NCI-H146 treated with DMSO at 0.1 percent for 48 hours (cell line): Measurements from ENCODE around the gene ZNF710.
"Not testable (repeated sequence)": the region's sequence is repeated elsewhere in the genome, so short reads cannot be mapped to it uniquely, and the experiment has no call there.

Experiments
- DNase-seq: peaks from one replicate; lab custom pipeline; 2025; ENCODE audit not compliant: unreplicated experiment; lab: John Stamatoyannopoulos, UW

The ZNF710 gene

DNA sequence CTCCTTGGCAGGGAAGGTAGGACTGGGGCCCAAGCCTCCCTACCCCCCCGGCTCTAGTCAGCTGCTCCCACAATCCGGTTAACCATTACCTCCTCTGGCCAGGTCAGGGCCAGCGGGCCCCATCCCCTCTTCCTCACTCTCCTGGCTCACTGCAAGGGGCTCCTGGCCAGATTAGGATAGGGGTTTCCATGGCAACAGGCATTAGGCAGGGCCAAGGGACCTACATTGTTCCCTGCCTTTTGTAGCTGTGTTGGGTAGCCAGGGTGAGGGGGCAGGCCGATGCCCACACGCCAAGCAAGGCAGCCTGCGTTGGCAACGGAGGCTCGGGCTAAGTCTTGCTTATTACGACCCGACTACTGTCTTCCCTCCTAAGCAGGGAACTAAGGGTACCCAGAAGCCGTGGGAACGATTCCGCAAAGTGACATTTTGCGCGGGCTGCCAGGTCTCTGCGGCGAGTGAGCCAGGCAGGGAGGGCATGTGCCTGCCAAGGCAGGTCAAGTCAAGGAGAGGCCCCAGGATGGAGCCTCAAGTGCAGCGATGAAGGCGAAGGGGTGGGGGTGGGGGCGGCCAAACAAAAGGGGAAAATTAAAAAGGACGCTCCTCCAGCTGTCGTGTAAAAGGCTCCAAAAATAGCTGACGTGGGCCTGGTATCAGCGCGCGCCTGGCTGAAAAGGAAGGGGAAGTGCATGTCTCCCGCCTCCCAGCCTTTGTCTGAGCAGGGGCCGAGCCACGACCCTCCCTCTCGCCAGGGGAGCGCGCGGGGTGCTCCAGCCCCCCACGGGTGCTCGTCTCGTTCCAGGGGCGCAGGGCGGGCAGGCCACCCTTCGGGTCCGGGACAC lies 100.2 kb downstream of the ZNF710 start:
- DNase-seq: peak; percentile 19

DNA sequence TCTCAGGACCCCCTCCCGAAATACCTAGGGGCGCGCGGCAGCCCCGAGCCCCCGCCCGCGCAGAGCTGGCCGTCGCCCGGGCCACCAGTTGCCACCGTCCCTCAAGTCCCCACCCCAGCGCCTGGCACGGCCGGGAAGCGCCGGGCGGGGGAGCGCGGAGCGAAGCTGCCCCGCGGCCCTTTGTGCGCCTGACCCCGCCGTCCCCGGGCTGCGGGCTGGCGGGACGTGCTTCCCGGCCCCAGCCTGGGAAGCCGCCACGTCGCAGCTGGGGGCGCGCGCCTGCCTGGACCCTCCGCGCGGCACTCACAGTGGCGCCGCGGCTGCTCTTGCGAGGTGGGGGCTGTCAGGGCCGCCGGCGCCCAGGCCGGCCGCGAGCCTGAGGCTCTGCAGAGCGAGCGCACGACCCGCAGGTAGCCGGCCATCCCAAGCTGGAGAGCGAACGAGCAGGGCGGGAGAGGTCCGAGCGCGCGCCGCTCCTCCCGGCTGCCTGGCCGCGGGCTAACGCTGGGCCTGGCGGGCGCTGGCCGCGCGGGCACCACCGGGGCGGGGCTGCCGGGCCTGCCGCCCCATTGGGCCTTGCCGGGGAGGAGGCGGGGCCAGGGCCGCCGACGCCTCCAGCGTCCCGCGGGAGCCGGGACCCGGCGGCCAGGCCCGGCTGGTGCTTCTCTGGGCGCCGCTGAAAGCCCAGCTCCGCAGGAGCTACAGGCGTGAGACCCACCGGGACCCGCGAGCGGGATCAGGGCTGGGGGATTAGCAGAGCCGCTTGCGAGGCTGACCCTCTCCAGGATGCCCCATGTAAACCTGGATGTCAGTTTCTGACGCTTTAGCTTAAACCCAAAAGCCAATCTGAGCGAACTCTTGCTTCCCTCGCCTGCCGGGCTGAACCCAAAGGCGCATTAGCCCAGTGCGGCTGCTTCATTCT lies 101.1 kb downstream of the ZNF710 start, which contains the start of gene IDH2:
Gene IDH2, minus strand, starts transcription at position 500 of the 922 bp plus-strand sequence. Its CDS starts 78 bp downstream, at position 422.
- DNase-seq: peak; percentile 54

DNA sequence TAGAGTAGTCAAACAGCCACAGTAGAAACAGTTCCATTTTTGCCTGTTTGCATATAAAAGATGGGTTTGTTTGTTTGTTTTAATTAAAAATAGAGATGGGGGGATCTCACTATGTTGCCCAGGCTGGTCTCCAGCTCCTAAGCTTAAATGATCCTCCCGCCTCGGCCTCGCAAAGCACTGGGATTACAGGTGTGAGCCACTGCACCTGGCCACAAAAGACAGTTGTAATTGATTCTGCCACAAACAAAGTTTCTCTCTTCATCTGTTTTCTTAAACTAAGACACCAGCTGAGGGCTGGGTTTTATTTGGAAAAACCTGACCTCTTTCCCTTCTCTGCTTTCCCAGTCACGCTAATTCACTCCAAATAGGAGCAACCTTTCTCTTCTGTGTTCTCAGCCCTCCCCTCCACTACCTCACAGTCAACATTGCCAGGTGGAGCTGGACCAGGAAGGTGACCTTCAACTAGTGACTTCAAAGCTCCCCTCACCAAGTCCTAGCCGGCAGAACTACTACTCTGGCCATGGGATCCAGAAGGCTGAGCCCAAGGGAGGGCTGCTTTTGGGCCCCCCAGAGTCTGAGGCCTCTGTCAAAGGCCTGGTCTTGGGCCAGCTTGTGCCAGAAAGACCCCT lies 102.7 kb downstream of the ZNF710 start:
- DNase-seq: peak; percentile 26

DNA sequence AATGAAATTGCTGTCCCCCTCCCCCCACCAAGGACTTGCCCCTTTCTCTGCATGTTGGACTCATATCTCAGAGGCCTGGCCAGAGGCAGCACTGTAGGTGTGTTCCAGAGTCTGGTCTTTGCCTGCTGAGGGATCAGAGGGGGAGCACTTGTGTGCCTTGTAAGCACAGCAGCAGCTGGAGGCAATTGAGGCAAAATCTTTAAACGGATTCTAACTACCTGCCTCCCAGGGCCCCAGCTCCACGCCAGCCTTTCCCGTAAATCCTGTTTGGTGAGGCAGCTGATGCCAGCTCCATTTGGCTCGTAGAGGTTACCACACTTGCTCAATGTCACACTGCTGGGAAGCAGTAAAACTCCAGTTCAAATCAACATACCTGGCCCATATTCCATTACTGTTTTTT lies 103.4 kb downstream of the ZNF710 start:
- no peak for DNase-seq

DNA sequence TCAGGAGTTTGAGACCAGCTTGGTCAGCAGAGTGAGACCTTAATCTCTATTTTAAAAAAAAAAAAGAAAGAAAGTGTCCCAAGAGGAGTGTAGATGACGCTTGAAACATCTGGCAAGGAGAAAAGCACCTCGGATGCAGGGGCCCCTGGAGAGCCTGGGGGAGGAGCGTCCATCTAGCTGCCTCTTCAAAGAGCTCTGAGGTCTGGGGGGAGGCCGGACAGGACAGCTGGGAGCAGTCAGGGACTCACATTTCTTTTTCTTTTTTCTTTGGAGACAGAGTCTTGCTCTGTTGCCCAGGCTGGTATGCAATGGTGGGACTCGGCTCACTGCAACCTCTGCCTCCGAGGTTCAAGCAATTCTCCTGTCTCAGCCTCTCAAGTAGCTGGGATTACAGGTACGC lies 104.4 kb downstream of the ZNF710 start:
- no peak for DNase-seq

DNA sequence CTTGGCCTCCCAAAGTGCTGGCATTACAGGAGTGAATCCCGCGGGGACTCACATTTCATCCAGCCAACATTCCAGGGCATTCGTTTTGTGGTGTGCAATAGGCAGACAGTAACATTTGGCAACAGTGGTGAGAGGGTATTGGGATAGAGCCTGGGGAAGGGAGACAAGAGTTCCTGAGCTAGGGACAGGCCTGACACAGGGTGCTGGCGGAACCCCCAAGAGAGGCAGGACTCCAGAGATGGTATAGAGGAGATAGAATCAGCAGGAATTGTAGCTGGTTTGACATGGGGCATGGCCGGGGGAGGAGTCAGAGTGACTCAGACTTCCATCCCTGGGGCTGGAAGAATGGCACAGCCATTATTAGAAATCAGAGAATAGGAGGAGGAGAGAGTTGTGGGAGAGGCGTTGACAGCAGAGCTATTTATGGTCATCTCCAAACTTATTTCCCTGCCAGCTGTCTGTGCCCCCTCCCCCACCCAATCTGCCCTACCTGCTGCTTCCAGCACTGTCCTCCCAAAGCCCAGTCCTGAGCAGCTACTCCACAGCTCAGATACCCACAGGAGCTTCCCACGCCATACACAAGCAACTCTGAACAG lies 105.5 kb downstream of the ZNF710 start:
- peak; percentile 28 for DNase-seq

DNA sequence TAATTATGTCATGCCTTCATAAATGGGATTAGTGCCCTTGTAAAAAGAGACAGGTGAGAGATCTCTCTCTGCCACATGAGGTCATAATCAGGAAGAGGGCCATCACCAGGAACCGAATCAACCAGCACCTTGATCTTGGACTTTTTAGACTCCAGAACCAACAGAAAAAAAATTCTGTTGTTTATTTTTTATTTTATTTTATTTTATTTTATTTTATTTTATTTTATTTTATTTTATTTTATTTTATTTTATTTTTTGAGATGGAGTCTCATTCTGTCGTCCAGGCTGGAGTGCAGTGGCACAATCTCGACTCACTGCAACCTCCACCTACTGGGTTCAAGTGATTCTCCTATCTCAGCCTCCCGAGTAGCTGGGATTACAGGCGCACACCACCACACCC lies 106.9 kb downstream of the ZNF710 start:
- DNase-seq: not testable (repeated sequence)

DNA sequence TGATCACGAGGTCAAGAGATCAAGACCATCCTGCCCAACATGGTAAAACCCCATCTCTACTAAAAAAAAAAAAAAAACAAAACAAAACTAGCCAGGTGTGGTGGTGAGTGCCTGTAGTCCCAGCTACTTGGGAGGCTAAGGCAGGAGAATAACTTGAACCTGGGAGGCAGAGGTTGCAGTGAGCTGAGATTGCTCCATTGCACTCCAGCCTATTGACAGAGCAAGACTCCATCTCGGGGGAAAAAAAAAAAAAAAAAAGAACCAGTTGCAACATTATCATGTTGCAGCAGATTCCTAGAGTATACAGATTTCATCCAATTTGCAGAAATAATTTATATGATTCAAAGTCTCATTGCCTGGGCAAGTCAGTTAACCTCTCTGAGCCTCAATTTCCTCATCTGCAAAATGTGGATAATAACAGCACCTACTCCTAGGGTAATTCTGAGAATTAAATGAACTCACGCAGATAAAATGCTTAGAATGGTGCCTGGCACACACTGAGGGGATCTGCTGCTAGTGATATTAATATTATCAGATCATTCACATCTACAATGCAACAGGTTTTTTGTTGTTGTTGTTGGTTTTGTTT lies 108.1 kb downstream of the ZNF710 start:
- not testable (repeated sequence) for DNase-seq

DNA sequence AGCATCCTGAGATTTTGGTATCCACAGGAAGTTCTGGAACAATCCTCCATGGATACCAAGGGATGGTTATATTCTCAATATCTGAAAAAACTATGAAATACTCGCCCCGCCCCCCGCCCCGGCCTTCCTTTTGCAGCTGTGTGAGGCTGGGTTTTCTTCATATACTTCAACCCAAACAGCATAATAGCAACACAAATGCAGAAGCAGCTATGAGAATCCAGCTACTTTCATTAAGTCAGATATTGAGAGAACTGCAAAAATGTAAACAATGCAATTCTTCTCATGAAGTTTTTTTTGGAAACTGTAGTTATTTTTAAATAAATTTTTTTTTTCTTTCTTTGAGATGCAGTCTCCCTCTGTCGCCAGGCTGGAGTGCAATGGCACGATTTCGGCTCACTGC lies 112.0 kb downstream of the ZNF710 start:
- no peak for DNase-seq

DNA sequence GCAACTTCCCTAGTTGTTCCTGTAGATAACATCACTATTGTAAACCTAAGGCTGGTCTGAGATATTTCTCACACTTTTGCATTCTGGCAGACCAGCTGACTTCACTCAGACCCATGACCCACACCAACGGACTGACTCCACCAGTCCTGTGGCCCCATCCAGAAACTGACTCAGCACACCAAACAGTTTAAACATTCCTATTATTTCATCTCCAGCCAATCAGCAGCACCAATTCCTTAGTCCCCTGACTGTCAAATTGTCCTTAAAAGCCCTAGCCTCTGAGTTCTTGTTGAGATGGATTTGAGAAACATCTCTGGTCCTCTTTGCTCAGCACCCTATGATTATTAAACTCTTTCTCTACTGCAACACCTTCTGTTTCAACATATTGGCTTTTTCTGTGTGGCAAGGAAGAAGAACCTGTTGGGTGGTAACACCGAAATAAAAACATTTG lies 113.4 kb downstream of the ZNF710 start:
- no peak for DNase-seq

DNA sequence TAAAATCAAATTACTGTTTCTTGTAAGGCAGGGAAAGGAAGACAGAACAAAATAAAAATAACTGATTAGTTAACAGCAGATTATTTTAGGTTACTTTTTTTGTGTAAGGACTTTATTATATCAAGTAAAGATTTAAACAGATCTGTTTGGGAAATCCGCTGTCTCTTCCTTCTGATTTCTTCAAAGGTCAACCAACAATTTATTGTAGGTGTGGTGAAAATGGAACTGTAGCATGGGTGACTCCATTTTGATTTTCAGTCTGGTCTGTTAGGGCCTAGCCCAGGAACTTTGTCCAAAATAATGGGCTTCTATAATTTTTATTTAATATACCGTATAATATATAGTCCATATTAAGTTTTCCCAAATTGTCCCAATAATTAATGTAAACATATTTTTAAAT lies 114.7 kb downstream of the ZNF710 start:
- DNase-seq: no peak

DNA sequence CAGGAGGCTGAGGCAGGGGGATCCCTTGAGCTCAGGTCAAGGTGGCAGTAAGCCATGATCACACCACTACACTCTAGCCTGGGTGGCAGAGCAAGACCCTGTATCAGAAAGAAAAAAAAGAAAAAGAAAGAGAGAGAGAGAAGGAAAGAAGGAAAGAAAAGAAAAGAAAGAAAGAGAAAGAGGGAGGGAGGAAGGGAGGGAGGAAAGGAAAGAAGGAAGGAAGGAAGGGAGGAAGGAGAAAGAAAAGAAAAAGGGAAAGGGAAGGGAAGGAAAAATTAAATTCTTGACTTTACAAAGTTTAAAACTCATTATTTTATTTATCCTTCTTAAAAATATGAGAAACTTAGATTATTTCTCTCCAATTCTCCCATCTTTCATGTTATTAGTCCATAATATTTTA lies 118.2 kb downstream of the ZNF710 start:
- no peak for DNase-seq

DNA sequence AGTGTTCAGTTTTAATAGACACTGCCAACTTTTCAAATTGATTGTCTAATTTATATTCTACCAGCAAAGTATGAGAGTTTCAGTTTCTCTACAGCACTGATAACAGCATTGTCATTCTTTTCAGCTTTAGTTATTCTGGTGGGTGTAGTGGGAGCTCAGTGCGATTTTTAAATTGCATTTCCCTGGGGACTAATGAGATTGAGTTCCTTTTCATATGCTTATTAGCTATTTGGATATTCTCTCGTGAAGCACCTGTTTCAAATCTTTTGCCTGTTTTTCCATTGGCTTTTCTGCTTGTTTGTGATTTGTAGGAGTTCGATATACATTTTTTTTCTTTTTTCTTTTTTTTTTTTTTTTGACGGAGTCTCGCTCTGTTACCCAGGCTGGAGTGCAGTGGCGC lies 120.0 kb downstream of the ZNF710 start:
- DNase-seq: no peak

DNA sequence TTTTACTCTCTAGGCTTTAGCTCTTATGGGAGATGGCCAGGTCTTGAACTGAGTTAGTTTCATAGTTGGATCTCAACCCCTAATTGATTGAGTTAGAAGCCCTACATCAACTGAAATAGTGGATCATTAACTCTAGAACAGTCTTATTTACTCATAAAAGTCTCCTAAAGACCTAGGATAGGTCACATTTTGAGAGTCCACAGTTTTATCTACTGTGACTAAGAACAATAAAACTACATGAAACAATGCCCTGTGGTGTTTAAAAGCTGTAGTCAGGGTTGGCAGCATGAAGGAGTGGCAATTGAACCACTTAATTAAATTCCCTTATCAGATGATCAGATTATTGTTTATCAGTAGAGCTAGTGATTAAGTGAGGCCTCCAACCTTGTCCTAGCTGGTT lies 123.4 kb downstream of the ZNF710 start:
- DNase-seq: no peak

DNA sequence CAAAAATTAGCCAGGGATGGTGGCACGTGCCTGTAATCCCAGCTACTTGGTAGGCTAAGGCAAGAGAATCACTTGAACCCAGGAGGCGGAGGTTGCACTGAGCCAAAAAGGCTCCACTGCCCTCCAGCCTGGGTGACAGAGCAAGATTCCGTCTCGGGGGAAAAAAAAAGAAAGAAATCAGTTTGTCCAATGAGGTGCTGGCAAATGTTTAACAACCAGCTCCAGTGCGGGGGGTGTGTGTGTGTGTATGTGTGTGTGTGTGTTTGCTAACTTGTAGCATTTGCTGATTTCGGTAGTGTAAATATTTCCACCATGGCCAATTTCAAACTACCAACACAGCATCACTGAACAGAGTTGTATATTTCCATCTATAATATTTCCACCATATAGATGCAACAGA lies 124.9 kb downstream of the ZNF710 start:
- no peak for DNase-seq

DNA sequence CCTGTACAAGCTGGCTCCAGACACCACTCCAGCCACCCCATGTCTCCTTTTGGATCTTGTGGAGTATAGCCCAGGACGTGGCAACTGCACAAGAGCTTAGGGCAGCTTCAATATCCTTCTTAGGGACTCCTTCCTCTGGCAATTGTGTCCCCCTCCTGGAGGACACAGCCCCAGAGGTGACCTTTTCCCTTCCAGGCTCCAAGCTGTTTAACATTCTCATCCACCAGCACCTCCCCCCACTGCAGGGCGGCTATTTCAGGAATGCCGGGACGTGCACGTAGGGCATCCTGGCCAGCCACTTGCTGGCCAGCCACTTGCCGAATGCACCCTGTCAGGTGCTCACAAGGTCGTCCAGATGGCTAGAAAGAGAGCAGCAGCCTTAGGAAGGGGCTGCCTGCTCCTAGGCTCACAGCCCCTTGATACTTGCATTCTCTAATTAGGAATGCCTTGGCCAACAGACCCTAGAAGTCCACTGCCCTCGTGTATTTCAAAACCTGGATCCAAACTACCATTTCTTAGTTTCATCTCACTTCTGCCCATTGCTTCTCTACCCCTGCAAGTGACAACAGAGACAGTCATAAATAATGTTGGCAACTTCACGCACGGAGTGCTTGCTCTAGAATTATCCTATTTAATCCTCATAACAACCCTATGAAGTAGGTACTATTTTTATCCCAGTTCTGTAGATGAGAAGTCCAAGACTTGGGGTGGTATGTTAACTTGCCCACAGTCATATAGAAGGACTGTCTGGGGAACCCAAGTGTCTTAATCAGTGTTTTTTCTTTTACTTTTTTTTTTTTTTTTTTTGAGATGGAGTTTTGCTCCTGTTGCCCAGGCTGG lies 125.7 kb downstream of the ZNF710 start:
- DNase-seq: no peak

DNA sequence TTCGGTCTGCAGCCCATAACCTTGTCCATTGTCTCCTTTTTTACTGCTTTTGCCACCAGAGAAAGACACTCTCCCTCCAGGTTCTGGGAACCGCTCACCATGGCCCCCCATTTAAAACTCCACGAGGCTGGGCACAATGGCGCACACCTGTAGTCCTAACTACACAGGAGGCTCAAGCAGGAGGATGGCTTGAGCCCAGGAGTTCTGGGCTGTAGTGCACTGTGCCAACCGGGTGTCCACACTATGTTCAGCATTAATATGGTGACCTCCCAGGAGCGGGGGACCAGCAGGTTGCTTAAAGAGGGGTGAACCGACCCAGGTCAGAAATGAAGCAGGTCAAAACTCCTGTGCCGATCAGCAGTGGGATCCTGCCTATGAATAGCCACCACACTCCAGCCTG lies 129.2 kb downstream of the ZNF710 start:
- no peak for DNase-seq
